ENCODE data around the gene NSMCE3.

Gene NSMCE3

DNA sequence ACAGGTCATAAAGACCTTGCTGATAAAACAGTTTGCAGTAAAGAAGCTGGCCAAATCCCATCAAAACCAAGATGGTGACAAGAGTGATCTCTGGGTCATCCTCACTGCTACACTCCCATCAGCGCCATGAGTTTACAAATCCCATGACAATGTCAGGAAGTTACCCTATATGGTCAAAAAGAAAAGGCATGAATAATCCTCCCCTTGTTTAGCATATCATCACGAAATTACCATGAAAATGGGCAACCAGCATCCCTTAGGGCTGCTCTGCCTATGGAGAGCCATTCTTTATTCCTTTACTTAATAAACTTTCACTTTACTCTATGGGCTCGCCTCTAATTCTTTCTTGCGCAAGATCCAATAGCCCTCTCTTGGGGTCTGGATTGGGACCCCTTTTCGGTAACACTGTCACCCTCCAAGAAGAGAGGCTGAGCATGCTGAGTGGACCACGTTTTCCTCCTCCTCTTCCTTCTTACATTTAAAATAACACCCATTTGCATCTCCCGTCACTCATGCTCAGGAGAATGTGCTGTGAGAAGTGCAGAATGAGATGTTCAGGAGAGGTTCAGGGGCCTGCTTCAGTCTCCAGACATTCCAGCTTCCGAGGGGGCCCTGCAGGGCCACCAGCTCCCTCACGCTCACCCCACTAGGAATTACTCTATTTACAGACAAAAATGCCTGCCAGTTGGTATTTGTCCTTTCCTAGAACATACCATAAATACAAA, 47.3 kb downstream of the NSMCE3 start:
- DNase-seq (ENCODE audit: low read depth) = no peak

DNA sequence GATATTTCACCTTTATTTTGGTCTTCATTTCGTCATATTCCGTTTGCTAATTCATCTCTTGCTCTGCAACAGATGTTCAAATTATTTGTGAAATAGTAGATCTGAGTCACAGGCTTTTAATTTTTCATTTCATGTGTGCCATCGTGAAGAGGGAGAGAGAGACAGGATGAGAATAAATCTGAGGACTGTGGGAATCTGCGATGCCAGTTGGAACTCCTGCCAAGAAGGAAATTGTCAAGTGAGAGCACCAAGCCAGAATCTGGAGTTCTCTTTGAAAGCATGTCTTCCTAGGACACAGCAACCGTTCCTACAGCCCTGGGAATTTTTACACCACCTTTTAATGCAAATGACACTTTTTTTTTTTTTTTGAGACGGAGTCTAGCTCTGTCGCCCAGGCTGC, 48.8 kb downstream of the NSMCE3 start:
- no peak for DNase-seq (ENCODE audit: low read depth)

- DNase-seq (ENCODE audit: low read depth) = no peak
Measured at GRCh38 chr15:29216955-29217354, 52.7 kb downstream of the NSMCE3 start.
